Stimulated activated CD4-positive, alpha-beta T cell treated with anti-CD3 and anti-CD28 coated beads, TNF-alpha, amount 100 ng/mL, for 1 hour (primary cell): Measurements from ENCODE around the gene PRDM16.

Experiments
- DNase-seq, 3 donors: peaks; one replicate each; pipeline ENCODE4 v3.0.0-alpha.2; 2020; ENCODE audit warnings: low read depth in 3 of 3, low spot score in 1 of 3

The PRDM16 gene

GRCh38 chr1:3221112-3222041 is 152.4 kb downstream of the PRDM16 start:
- DNase-seq = no peak

GRCh38 chr1:3222042-3222692 is 153.2 kb downstream of the PRDM16 start:
- no peak for DNase-seq

GRCh38 chr1:3225661-3226060 is 156.7 kb downstream of the PRDM16 start:
- DNase-seq = no peak

GRCh38 chr1:3226191-3226590 is 157.2 kb downstream of the PRDM16 start:
- DNase-seq = no peak

- no peak for DNase-seq
Measured at GRCh38 chr1:3226701-3227350, 157.8 kb downstream of the PRDM16 start.

- DNase-seq = no peak
Measured at GRCh38 chr1:3227351-3227704, 158.3 kb downstream of the PRDM16 start.

GRCh38 chr1:3227893-3228292 is 158.9 kb downstream of the PRDM16 start:
- DNase-seq = no peak

- DNase-seq = no peak
Measured at GRCh38 chr1:3229081-3229725, 160.2 kb downstream of the PRDM16 start.

GRCh38 chr1:3230553-3230952 is 161.6 kb downstream of the PRDM16 start:
- DNase-seq = no peak

GRCh38 chr1:3231245-3231644 is 162.2 kb downstream of the PRDM16 start:
- no peak for DNase-seq

GRCh38 chr1:3231826-3232225 is 162.8 kb downstream of the PRDM16 start:
- DNase-seq = no peak

GRCh38 chr1:3233031-3233430 is 164.0 kb downstream of the PRDM16 start:
- DNase-seq = no peak

- DNase-seq = no peak
Measured at GRCh38 chr1:3233551-3233950, 164.5 kb downstream of the PRDM16 start.

- no peak for DNase-seq
Measured at GRCh38 chr1:3234281-3234680, 165.3 kb downstream of the PRDM16 start.

GRCh38 chr1:3234956-3235355 is 166.0 kb downstream of the PRDM16 start:
- DNase-seq = no peak

GRCh38 chr1:3235496-3235895 is 166.5 kb downstream of the PRDM16 start:
- DNase-seq = no peak

- no peak for DNase-seq
Measured at GRCh38 chr1:3236361-3236760, 167.4 kb downstream of the PRDM16 start.

- no peak for DNase-seq
Measured at GRCh38 chr1:3236955-3237354, 168.0 kb downstream of the PRDM16 start.

- no peak for DNase-seq
Measured at GRCh38 chr1:3237570-3237969, 168.6 kb downstream of the PRDM16 start.

GRCh38 chr1:3237994-3238702 is 169.1 kb downstream of the PRDM16 start:
- no peak for DNase-seq

GRCh38 chr1:3238703-3239278 is 169.8 kb downstream of the PRDM16 start:
- no peak for DNase-seq
